Measurements from ENCODE around the gene CLRN1. TPM values are rescaled to one million over a fixed set of nuclear protein-coding genes. Genes with fewer than 3 reads are reported as not detected.

CLRN1 gene
- total and polyA plus RNA-seq, 2 of the 13 experiments (the other 11 are each of a cell fraction or from before 2014, with no cell fraction given): not detected

- TF ChIP-seq ZNF530 (CRISPR knock-in tag; IDR thresholded peaks at IDR 0.05; ENCODE audit: low read depth) (no peak), ZNF678 (CRISPR knock-in tag; IDR thresholded peaks at IDR 0.05) (no peak), SP140L (CRISPR knock-in tag; IDR thresholded peaks at IDR 0.05; ENCODE audit: borderline replicate concordance) (no peak), ZNF569 (CRISPR knock-in tag; IDR thresholded peaks at IDR 0.05; ENCODE audit: borderline replicate concordance) (no peak), PHB2 (IDR thresholded peaks at IDR 0.05; ENCODE audit: partially characterized antibody) (no peak), TAF15 (IDR thresholded peaks at IDR 0.05; ENCODE audit: low read depth, low read length, poor library complexity, severe bottlenecking) (no peak)
Measured at GRCh38 chr3:150968341-150969035, 4.0 kb downstream of the CLRN1 start (continued).

GRCh38 chr3:150965436-150965835 is 7.1 kb downstream of the CLRN1 start:
- intact Hi-C loops (cut with micrococcal nuclease; ENCODE audit: unreplicated experiment) (no loop called here), in situ Hi-C loops (cut with HindIII; ENCODE audit: extremely low pct_ligation_motif_present, low pct_unique_long_range_greater_than_20kb) (no loop called here)
- ChIA-PET CTCF (ENCODE audit: low intra/inter-chr PET ratio, low total read pairs) (no interaction called here), POLR2A (no interaction called here)
- H2AFZ ChIP-seq (ENCODE audit: low read length): no peak overlapping the region
- H3K9me3 ChIP-seq (ENCODE audit: low read length): no peaks in the 10 kb centered on the region
- no peak overlapping the region for H3K9ac ChIP-seq (ENCODE audit: insufficient read depth, low read depth, low read length)
- H4K20me1 ChIP-seq (ENCODE audit: insufficient read depth, low read length): no peaks in the 10 kb centered on the region
- no peaks in the 10 kb centered on the region for H3K4me1 ChIP-seq (ENCODE audit: insufficient read depth, low read length)
- FAIRE-seq (no peak), DNase-seq (ENCODE audit: low spot score) (no peak), ATAC-seq (no peak)
- no TSS peak for BruUV-seq (replicated peaks)
- no peaks in the 10 kb centered on the region for H3K36me3 ChIP-seq (replicated peaks in 1 of 2; ENCODE audit: control insufficient read depth in 1 of 2, insufficient read depth in 2 of 2, low read length in 2 of 2)
- no peaks in the 10 kb centered on the region for H3K79me2 ChIP-seq (ENCODE audit: insufficient read depth, low read length)
- no peak for TF ChIP-seq PAX8 (CRISPR knock-in tag; IDR thresholded peaks at IDR 0.05; ENCODE audit: borderline replicate concordance)
- TF ChIP-seq ZFY (CRISPR knock-in tag; IDR thresholded peaks at IDR 0.05): no peak
- TF ChIP-seq SNAPC2 (CRISPR knock-in tag; IDR thresholded peaks at IDR 0.05): no peak
- no peak for TF ChIP-seq HIVEP1 (CRISPR knock-in tag; IDR thresholded peaks at IDR 0.05)
- no peak for TF ChIP-seq TP53 (CRISPR knock-in tag; conservative IDR thresholded peaks at IDR 0.05)
- no peak for TF ChIP-seq ZXDC (CRISPR knock-in tag; IDR thresholded peaks at IDR 0.05)
- no peak for TF ChIP-seq SSRP1 (CRISPR knock-in tag; IDR thresholded peaks at IDR 0.05)
- no peak for TF ChIP-seq IKZF4 (CRISPR knock-in tag; IDR thresholded peaks at IDR 0.05; ENCODE audit: borderline replicate concordance, low read depth, not compliant biosample characterization)
- TF ChIP-seq ZNF530 (CRISPR knock-in tag; IDR thresholded peaks at IDR 0.05; ENCODE audit: low read depth): no peak
- TF ChIP-seq AFF4 (CRISPR knock-in tag; IDR thresholded peaks at IDR 0.05): no peak
- H3K27ac ChIP-seq (ENCODE audit: extremely low read length, insufficient read depth, low read length): no peak overlapping the region
- H3K4me3 ChIP-seq (replicated peaks in 1 of 3; ENCODE audit: insufficient read depth in 1 of 3, low read depth in 2 of 3, low read length in 3 of 3): no peak overlapping the region
- WGBS (ENCODE audit: low lambda C conversion rate): 0% methylated on average over 2 of the region's 2 CpGs
- no peak overlapping the region for H3K4me2 ChIP-seq (ENCODE audit: low read depth, low read length)
- no peaks in the 10 kb centered on the region for H3K27me3 ChIP-seq (ENCODE audit: control insufficient read depth in 1 of 2, insufficient read depth in 2 of 2, low read length in 2 of 2)

All from HepG2 (cell line).